HG03060 (cell line): ENCODE measurements around the gene CIB2.

Experiments used
- ATAC-seq: cut with Tn5 transposase; IDR thresholded peaks from one replicate; pipeline ENCODE4 v1.9.1; 2021; ENCODE audit warnings: low read depth, moderate number of reproducible peaks; ENCODE audit not compliant: unreplicated experiment

The CIB2 gene

DNA sequence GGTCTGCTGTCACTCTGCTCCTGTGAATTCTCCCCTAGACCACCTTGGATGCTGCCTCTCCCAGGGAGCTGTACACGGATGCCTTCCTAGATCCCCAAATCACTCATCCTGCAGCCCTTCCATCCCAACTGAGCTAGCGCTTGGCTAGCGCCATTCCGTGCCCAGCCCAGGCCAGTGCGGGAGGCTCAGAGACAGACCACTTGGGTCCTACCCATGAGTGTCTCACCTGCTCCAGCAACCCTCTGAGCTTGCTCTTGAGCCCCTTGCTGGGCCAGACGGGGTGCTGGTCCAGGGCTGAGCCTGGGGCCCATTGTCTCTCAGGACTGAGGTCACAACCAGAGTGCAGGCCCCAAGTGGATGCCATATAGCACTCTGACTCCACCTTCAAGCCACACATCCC, 21.1 kb downstream of the CIB2 start:
- no peak for ATAC-seq

DNA sequence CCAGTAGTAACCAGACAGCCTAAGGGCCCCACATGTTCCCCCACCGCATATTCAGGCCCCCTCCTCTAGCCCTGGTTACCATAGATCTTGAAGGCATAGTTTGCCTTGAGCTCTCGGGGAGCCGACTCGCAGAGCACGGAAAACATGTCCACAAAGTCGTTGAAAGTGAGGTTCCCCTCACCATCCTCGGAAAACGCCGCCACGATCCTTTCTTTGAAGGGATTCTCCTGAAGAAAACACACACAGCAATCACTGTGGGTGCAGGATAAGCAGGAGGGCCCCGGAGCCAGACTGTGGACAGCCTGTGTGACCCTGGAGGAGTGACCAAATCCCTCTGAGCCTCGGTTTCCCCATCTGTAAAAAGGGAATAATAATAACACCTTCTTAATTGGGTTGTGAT, 22.1 kb downstream of the CIB2 start:
- no peak for ATAC-seq

DNA sequence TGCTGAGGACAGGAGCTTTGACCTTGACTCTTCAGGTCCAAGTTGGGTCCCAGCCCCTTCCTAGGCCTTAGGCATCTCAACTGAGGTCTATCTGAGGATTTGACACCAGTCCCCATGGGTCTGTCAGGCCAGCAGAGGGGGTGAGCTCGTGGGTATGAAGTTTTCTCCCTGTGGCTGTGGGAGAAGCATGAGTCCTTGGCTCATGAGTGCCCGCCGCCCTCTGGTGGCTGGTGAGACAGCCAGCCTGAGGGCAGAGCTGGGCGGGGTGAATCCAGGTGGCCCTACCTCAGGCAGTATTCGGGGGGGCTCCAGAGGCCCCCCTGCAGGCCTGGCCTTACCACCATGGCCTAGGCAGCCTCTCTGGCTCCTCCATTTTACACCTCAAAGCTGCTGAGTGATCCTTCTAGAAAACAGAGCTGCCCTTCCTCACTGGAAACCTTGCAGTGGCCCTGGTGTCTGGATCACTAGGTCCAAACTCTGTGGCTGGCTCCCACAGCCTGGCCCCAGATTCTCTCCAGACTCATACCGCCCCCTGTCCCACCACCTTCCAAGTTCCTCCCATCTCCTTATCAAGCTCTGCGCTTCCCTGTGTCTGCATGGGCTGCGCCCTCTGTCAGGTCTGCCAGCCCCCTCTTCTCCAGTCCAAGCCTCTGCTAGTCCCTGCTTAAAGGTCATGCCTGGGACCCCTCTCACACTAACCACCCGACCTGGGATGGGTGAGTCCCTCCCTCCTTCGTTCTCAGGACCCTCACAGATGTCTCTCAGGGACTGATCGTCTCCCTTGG, 22.8 kb downstream of the CIB2 start:
- ATAC-seq, result no peak

DNA sequence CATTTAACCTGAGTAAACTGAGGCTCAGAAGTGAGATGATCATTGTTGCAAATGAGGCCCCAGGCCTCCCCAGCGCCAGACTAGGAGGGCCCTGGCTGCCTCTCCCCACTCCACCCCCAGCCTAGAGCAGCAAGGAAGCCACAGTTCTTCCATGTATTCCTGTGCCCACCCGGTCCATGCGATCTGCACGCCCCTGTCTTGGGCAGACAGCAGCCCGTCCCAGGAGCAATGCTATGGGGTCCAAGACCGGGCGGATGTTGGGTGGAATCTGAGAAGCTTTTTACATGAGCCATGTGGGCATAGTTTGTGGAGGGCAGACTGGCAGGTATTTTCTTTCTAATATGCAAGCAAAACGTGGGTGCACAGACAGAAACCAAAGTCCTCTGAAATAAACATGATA, 23.8 kb downstream of the CIB2 start:
- no peak for ATAC-seq

DNA sequence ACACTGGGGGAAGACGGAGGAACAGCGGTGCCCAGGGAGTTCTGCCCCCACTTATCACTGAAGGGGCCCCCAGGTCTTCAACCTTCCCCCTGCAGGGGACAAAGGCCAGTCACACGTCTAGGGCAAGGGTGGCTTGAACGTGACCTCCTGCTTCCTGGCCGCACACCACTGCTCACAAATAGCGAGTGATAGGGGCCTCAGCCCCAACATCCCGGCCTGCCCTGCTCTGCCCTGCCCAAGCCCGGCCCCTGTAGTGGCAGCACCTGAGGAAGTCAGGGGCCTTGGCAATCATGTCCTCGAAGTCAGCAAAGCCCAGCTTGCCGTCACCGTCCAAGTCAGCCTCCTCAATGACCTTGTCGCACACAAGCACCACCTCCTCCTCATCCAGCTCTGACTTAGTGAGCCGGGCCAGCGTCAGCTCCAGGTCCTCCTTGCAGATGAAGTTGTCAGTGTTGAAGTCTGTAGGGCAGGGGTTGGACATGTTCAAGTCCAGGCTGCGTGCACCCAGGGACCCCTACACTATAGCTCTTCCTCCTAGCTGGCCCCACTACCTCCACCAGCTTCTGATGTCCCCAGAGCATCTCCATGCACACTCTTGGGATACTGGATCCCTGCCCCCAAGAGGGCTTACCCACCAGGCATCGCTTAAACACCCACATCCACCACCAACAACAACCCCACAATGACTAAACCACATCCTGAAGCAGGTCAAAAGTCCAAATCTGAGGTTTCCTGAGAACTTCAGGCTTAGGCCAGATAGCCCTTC, 25.6 kb downstream of the CIB2 start:
- ATAC-seq, result no peak

DNA sequence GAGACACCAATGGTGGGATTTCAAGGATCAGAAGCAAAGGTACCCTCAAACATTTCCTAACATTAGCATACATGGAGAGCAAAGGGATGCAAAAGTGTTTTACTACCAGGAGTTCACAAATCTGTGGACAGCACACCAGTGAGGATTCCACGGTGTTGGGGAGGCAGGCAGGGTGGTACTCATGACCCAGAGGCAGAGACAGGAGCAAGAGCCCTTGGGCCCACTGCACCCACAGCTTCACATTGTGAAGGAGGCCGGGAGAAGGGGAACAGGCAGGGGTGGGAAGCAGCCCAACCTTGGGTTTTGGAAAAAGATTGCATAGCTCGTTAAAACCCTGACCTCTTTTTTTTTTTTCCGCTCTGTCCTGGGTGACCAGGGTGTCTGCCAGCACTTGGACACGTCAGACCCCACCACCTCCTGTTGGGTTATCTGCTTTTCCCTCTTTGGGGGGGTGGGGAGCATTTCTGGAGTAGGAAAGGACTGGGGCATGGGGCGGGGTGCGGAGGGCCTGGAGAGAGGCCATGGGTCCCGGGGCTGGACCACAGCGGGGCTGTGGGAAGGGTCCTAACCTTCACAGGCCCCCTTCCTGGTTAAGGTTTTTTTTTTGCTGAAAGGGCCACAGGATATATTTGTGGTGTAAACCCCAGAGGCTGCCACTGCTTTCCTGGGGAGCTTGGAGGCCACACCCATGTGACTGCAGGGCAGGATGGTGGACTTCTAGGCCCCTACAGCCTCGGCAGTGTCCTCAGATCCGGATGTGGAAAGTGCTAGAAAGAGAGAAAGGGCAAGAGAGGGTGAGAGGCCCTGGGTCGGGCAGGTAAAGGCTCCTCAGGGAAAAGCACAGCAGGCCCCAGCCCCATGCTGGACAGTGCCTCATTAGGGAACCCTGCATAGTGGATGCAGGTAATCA, 26.4 kb downstream of the CIB2 start:
- ATAC-seq, result no peak

DNA sequence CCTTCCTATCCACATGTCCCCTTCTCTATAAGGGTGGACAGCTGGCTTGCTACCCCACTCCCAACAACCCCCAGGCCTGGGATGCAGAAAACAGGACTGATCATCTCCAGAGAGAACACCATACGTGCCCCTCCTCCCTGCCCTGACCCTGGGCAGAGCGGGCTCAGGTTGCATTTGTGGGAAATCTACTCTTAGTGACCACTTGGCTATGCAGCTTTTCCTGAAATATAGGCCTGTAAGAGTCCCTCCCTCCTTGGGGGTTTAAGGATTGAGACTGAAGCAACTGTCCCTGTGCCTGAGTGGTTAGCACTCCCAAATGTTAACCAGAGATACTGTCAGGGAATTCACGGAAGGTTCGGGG, 27.1 kb downstream of the CIB2 start:
- no peak for ATAC-seq

DNA sequence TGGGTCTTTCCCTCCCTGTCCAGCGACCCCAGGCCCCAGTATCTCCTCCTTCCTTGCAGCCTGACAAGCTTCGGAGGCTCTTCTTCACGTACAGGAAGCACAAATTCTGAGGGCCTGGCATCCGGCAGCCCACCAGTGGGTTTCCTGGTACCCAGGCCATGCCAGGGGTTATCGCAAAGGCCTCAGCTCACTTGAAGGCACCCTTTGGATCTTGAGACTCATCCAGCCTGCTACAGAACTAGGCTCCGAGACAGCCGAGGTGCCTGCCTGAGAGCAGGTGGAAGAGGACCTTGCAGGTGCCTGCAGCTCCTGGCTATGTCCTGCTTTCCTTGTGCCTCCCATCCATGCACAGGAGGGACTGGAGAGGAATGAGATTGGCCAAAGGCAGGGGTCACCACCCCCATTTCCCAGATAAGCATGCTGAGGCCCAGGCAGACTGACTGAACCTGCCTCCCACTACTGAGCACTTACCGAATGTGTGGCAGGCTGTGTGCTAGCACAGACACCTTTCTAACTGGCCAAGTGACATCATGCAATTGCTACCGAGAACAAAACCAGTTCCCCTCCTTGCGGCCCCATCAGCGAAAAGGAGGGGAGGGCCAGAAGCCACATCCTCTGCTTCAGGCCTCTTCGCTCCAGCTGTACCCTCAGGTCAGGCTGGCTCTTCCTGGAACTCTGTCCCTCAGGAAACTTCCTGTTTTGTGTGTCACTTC, 27.7 kb downstream of the CIB2 start:
- ATAC-seq, result peak; percentile 50

DNA sequence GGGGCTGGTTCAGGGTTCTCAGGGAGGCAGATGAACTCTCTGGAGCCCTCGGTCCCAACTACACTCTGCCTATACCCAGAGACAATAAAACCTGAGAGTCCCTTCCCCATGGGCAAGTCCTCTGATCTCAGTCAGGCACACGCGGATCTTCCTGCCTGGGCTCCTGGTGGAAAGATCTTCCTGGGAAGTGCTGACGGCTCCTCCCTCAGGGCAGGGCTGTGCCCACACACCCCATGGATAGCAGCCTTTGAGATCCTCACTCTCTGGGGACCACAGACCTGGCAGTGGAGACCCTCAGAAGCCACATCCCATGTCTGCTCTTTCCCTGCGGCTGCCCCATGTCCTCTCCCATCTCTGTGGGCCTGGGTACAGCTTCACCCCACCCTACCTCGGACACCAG, 28.5 kb downstream of the CIB2 start:
- no peak for ATAC-seq

DNA sequence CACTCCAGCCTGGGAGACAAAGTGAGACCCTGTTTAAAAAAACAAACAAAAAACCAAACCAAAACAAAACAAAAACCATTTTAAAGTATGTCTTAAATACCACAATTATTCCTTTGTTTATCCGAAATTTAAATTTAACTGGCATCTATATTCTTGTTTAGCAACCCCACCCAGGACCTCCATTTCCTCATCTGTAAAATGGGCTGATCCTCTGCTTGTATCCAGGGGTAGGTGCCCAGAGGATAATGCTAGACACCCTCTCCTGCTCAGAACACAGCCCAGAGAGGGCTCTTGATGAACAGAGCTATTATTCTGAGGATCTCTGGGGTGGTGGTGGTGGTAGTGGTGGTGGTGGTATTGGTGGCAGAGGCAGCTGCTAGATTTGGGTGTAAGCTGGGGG, 29.0 kb downstream of the CIB2 start:
- no peak for ATAC-seq

DNA sequence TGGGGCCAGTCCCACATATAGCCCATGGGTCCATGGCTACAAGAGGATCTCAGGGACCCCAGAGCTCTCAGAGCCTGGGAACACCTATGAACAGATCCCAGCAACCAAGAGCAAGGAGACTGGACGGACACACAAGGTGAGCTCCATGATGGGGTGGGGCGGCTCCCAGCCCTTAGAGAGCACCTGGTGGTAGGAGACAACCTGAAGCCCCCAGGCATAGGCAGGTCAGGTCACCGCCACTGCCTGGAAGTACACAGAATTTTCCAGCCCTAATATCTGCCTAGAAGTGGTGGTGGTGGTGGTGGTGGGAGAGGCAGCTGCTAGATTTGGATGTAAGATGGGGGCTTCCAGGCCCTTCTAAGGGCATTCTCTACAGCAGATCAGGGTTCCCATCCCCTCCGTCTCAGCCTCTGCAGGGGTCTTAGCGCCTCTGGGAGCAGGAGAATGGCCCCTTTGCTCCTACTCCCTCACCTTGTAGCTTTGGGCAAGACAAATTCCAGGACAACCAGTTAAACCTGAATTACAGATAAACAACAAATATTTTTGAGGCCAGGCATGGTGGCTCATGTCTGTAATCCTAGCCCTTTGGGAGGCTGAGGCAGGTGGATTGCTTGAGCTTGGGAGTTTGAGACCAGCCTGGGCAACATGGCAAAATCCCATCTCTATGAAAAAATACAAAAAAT, 29.7 kb downstream of the CIB2 start:
- no peak for ATAC-seq

DNA sequence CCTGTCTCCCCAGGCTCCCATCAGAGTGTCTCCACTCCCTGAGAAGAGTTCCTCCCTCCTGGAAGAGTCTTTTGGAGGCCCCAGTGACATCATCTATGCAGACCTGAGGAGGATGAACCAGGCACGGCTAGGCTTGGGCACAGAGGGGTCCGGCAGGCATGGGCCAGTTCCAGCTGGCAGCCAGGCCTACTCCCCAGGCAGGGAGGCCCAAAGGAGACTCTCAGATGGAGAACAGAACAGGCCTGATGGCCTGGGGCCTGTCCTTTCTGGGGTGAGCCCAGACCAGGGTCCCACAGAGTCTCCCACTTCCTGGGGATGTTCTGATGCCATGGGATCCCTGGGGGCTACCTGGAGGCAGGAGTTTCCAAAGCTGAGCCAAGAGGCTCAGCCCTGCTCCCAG, 30.4 kb downstream of the CIB2 start:
- no peak for ATAC-seq

DNA sequence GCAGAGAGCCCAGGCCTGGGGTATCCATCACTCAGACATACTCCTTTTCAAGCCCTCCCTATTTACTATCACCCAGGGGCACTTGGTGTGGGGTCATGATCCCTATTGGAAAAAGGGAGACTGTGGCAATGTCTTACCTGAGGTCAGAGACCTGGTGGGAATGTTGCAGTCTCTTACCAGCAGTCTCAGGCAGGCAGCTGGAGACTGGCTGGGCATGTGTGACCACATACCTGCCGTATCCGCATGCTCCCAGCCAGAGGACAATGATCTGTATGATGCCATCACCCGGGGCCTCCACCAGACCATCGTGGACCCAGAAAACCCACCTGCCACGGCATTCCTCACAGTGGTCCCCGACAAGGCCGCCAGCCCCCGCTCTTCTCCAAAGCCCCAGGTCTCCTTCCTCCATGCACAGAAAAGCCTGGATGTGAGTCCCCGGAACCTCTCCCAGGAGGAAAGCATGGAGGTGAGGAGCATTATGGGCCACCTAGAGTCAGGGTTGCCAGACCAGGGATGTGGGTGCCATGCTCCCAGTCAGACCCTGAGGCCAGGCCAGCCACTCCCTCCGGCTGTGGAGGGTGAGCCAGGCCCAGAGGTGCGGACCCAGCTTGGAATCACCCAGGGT, 33.0 kb downstream of the CIB2 start:
- no peak for ATAC-seq

DNA sequence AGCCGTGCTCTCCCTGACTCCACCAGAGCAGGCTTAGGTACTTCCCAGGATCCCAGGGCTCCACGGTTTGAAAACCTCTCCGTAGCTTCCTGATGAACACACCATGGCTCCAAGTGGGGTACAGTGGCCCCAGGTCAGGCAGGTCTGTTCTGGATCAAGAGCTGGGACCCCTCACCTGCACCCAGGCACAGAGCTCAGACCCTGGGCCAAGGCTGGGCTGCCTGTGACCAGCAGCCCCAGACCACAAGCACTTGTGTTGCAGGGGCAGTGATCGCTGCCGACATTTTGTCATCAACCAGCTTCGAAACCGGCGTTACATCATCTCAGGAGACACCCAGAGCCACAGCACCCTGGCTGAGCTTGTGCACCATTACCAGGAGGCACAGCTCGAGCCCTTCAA, 33.6 kb downstream of the CIB2 start:
- no peak for ATAC-seq

DNA sequence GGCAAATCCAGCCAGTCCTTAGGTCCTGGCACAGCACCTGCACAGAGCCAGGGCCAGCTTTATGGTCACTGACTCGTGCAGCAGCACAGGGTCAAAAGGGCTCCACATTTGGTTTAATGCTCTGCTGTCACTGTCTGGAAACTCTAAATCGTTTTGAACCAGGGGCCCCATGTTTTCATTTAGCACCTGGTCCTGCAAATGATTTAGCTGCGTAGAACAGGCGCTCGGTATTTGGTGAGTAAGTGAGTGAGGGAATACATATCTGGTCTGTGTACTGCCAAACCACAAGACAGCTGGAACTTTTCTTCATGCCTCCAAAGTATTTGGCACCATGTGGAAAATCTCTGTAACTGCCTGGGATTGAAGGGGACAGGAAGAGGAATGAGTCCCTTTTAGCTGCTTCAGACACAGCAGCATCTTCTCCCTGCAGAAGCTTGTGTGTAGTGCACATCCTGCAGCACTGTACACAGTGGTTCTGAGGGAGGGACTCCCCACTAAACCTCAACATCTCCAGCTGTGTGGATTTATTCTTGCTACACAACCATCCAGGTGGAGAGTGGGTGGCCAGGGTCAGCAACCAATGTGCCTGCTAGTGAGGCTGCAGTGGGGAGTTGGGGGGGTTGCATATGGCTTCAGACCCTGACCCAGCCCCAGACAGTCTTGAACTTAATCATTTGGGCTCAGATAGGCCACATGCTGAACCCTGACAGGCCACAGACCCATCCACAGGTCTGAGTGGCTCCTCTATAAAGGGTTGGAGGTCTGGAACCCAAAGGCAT, 37.8 kb downstream of the CIB2 start:
- ATAC-seq, result no peak

DNA sequence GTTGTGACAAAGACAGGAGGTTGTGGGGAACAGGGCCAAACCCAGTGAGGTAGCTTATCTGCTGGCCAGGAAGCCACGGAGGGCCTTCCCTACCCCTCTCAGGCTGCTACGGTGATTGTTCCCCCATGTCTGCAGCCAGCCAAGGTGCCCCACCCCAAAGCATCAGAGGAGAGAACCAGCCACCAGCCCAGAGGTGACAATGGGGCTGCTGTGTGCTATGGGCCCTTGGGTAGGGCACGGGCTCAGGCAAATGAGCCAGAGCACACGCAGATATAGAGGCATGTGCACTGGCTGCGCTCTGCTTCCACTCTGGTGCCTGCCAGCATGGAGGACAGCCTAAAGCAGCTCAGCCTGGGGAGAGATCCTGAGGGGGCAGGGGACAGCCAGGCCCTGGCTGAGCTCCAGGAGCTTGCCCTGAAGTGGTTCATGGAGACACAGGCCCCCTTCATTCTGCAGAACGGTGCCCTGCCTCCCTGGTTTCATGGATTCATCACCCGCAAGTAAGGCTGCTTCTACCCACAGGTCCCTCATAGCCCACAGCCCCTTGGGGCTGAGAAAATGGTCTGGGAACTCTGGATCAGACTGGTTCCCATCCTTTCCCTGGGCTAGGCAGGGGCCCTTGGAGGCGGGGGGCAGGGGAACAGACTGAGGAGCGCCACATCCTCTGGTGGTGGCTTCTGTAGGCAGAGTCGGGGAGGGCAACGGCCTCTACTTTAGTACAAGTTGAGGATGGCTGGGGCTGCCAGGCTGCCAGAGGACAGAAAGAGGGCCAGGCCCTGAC, 38.8 kb downstream of the CIB2 start, which contains the start of gene SH2D7:
Gene SH2D7 (plus strand): TSS at position 301 of the 781 bp plus-strand sequence. CDS start 24 bp downstream, at position 325.
- ATAC-seq, result no peak

DNA sequence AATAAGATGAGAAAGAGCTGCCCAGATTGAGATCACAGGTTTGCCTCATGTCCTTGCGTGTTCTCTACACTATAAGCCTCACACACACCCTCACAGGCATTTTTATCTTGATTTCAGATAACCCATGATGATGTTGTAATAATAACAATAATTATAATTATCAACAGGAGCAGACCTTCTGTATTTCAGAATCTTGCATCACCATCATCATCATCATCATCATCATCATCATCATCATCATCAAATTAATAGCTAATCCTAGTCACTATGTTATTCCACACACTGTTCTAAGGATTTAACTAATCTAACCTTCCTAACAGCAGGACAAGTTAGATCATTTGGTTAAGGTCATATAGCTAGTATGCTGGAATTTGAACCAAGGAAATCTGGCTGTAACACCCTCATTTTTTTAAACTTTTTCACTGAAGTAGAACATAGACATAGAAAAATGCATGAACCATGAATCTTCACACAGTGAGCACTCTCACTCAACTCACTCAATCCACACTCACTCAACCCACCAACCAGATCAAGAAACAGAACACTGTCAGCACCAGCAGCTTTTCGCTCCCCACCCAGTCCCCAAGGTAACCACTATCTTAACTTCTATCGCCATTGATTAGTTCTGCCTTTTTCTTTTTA, 40.7 kb downstream of the CIB2 start:
- ATAC-seq, result no peak

DNA sequence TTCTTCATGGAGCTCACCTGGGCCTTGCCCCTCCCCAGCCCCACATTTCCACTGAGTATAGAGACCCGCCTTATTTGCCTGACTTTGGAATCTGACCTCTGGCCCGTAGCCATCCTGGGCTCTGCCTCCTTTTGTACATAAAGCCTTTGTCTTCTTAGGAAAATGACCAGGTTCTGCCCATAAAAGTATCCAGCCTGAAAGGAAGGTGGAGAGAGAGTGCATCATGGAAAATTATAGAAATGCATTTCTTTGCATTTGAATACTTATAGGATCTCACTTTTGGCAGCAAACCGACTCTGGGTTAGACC, 42.5 kb downstream of the CIB2 start:
- no peak for ATAC-seq
